HepG2 (cell line): Measurements from ENCODE around the gene ABHD15. TPM values are rescaled to one million over a fixed set of nuclear protein-coding genes. Genes with fewer than 3 reads are reported as not detected.

Experiments
- CBX2 ChIP-seq, 2 experiments: fragments of 200-600 bp in 1 of 2; sonication (generic); formaldehyde crosslinking in 1 of 2; IDR thresholded peaks; 2 replicates each; pipeline versions ENCODE4 v1.7.0 to v1.8.1; 2018 to 2022; ENCODE audit warnings: low read depth in 2 of 2, low read length in 1 of 2, mild to moderate bottlenecking in 1 of 2, missing genetic modification reagents in 1 of 2
- CHD4 ChIP-seq: fragments of 200-600 bp; sonication (generic); IDR thresholded peaks from 2 replicates; pipeline ENCODE4 v1.7.0; 2017; ENCODE audit warnings: mild to moderate bottlenecking, low read length, borderline replicate concordance
- HIVEP1 ChIP-seq: sonication (generic); formaldehyde crosslinking; IDR thresholded peaks from 2 replicates; pipeline ENCODE4 v1.4.0; 2020; ENCODE audit warnings: mild to moderate bottlenecking, missing genetic modification reagents
- HOXA5 ChIP-seq: sonication (generic); formaldehyde crosslinking; IDR thresholded peaks from 2 replicates; pipeline ENCODE4 v1.4.0; 2020; ENCODE audit warnings: missing genetic modification reagents
- KAT8 ChIP-seq: IDR thresholded peaks from 2 replicates; pipeline ENCODE4 v1.6.1; 2016; ENCODE audit warnings: missing genetic modification reagents, missing compliant biosample characterization
- KLF13 ChIP-seq: sonication (generic); formaldehyde crosslinking; IDR thresholded peaks from 2 replicates; pipeline ENCODE4 v1.4.0; 2020; ENCODE audit warnings: mild to moderate bottlenecking, missing genetic modification reagents
- MED8 ChIP-seq: sonication (generic); formaldehyde crosslinking; IDR thresholded peaks from 2 replicates; pipeline ENCODE4 v1.8.1; 2023; ENCODE audit warnings: mild to moderate bottlenecking, missing genetic modification reagents; ENCODE audit not compliant: insufficient replicate concordance
- MXI1 ChIP-seq: IDR thresholded peaks from 3 replicates; pipeline ENCODE4 v1.6.1; 2012; ENCODE audit warnings: low read depth, low read length, inconsistent platforms, borderline replicate concordance
- NCOR1 ChIP-seq: fragments of 200-600 bp; sonication (generic); IDR thresholded peaks from 2 replicates; pipeline ENCODE4 v1.7.0; 2017; ENCODE audit warnings: antibody characterized with exemption, low read length, borderline replicate concordance
- ZFP62 ChIP-seq: sonication (generic); formaldehyde crosslinking; IDR thresholded peaks from 2 replicates; pipeline ENCODE4 v1.4.0; 2020; ENCODE audit warnings: missing genetic modification reagents
- ZNF232 ChIP-seq: sonication (generic); formaldehyde crosslinking; IDR thresholded peaks from 2 replicates; pipeline ENCODE4 v1.4.0; 2020; ENCODE audit warnings: missing genetic modification reagents, borderline replicate concordance
- ZNF235 ChIP-seq: sonication (generic); formaldehyde crosslinking; IDR thresholded peaks from 2 replicates; pipeline ENCODE4 v1.8.1; 2023; ENCODE audit warnings: mild to moderate bottlenecking, missing genetic modification reagents, borderline replicate concordance
- ZNF331 ChIP-seq: sonication (generic); formaldehyde crosslinking; IDR thresholded peaks from 2 replicates; pipeline ENCODE4 v1.4.0; 2020; ENCODE audit warnings: missing genetic modification reagents
- ZNF337 ChIP-seq: sonication (generic); formaldehyde crosslinking; IDR thresholded peaks from 2 replicates; pipeline ENCODE4 v1.5.1; 2020; ENCODE audit warnings: missing genetic modification reagents, low read depth, mild to moderate bottlenecking, borderline replicate concordance
- ZNF34 ChIP-seq: sonication (generic); formaldehyde crosslinking; IDR thresholded peaks from 2 replicates; pipeline ENCODE4 v1.4.0; 2020; ENCODE audit warnings: mild to moderate bottlenecking, missing genetic modification reagents, borderline replicate concordance
- ZNF530 ChIP-seq: sonication (generic); formaldehyde crosslinking; IDR thresholded peaks from 2 replicates; pipeline ENCODE4 v1.5.0; 2020; ENCODE audit warnings: low read depth, mild to moderate bottlenecking, missing genetic modification reagents
- ZNF737 ChIP-seq: sonication (generic); formaldehyde crosslinking; IDR thresholded peaks from 2 replicates; pipeline ENCODE4 v1.5.0; 2020; ENCODE audit warnings: missing genetic modification reagents, mild to moderate bottlenecking, borderline replicate concordance
- ZNF749 ChIP-seq: sonication (generic); formaldehyde crosslinking; IDR thresholded peaks from 2 replicates; pipeline ENCODE4 v1.8.0; 2022; ENCODE audit warnings: mild to moderate bottlenecking, missing genetic modification reagents, moderate library complexity, borderline replicate concordance
- polyA plus RNA-seq, 8 experiments: library from polyadenylated mRNA; depleted of rRNA in 3 of 8; stranded (reverse) in 7 of 8; unstranded in 1 of 8; fragments of >200 nt; fragmentation: Illumina TruSeq in 4 of 8; extraction: Trizol in 4 of 8; gene quantifications; 2 replicates each; pipeline versions ENCODE4 v1.2.1 to v1.2.3, GENCODE V29; 2011 to 2016; ENCODE audit warnings: low read depth in 4 of 8, missing spikeins in 1 of 8, mixed read lengths in 1 of 8; ENCODE audit not compliant: insufficient read depth in 1 of 8
- total RNA-seq, 5 experiments: library from RNA; depleted of rRNA; stranded (reverse); fragments of >200 nt; fragmentation: Illumina TruSeq; extraction: Trizol; gene quantifications; 2 replicates each; pipeline ENCODE4 v1.2.3, GENCODE V29; 2016; ENCODE audit warnings: low read depth in 1 of 5
- TF ChIP-seq, protein P1 (sequence below): sonication (generic); formaldehyde crosslinking; IDR thresholded peaks from 2 replicates; pipeline ENCODE4 v1.4.0; 2020; ENCODE audit warnings: missing genetic modification reagents
- TF ChIP-seq, protein P2 (sequence below): conservative IDR thresholded peaks from 2 replicates; pipeline ENCODE4 v1.6.1; 2018; ENCODE audit warnings: missing genetic modification reagents
- TF ChIP-seq, protein P3 (sequence below): sonication (generic); formaldehyde crosslinking; IDR thresholded peaks from 2 replicates; pipeline ENCODE4 v1.4.0; 2020; ENCODE audit warnings: mild to moderate bottlenecking, missing genetic modification reagents
- TF ChIP-seq, protein P4 (sequence below): sonication (generic); formaldehyde crosslinking; IDR thresholded peaks from 2 replicates; pipeline ENCODE4 v1.8.0; 2022; ENCODE audit warnings: missing genetic modification reagents, mild to moderate bottlenecking, moderate library complexity, borderline replicate concordance

ABHD15 gene
- total and polyA plus RNA-seq, 2 of the 13 experiments (the other 11 are each of a cell fraction or from before 2014, with no cell fraction given), result 2.4 to 7.7 TPM

DNA sequence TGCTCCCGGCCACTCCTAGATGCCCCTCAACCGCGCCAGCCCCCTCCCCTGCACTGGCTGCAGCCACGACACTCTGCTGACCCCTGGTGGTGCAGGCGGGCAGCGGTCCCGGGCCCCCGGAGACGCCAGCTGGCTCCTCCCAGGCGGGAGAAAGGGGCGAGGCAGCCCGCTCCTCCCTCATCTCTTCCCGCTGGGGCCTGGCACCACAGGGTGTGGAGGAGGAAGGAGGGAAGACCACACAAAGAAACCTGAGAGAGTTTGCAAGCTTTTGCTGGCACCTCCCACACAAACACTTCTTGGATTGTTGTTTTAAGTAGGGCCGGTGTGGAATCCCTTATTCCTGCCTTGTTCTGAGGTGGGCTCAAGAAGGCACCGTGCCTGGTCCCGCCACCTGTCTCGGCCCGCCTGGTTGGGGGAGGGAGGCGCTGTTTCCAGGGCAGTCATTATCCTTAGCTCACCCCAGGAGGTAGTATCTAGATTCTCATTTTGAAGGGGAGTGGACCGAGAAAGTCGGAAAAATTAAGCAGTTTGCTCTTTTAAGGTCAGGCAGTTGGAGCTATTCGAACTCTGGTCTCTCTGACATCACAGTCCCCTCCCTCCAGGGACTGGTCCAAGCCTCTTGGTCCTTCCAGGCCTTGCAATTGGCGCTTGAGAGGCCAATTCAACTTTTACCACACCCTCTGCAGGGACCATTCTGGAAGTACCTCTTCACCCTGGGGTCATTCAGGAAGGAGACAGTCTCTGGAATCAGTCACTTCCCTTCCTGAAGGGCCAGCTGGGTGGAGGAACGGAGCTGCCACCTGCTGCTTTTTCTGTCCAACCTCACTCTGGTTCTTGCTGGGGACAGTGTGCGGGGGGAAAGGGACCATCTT is 25.1 kb upstream of the ABHD15 start (continued):
- TF ChIP-seq ZNF232 (CRISPR knock-in tag) (0 out of 2 replicates have a peak, but pooled peaks have one; percentile 20), ZNF749 (CRISPR knock-in tag) (no peak), ZNF737 (no peak), ZNF235 (no peak; the same call in 1 of the 2 replicates), MXI1 (peak; percentile 77; the same call in 2 of the 3 replicates), ZFP62 (CRISPR knock-in tag) (no peak), MED8 (CRISPR knock-in tag) (no peak), ZNF331 (CRISPR knock-in tag) (peak; percentile 38; the same call in 1 of the 2 replicates), ZNF337 (no peak), ZNF34 (no peak), KAT8 (CRISPR knock-in tag) (0 out of 2 replicates have a peak, but pooled peaks have one; percentile 49), CBX2 (IDR thresholded peaks at IDR 0.05; ENCODE audit: low read depth, low read length) (no peak), CBX2 (CRISPR knock-in tag; IDR thresholded peaks at IDR 0.05; ENCODE audit: low read depth) (no peak), NCOR1 (no peak), HOXA5 (CRISPR knock-in tag) (peak; percentile 59; the same call in 1 of the 2 replicates), CHD4 (no peak), ZNF530 (CRISPR knock-in tag) (no peak), HIVEP1 (CRISPR knock-in tag) (peak; percentile 35), KLF13 (CRISPR knock-in tag) (no peak)
- TF ChIP-seq, protein P1, sequence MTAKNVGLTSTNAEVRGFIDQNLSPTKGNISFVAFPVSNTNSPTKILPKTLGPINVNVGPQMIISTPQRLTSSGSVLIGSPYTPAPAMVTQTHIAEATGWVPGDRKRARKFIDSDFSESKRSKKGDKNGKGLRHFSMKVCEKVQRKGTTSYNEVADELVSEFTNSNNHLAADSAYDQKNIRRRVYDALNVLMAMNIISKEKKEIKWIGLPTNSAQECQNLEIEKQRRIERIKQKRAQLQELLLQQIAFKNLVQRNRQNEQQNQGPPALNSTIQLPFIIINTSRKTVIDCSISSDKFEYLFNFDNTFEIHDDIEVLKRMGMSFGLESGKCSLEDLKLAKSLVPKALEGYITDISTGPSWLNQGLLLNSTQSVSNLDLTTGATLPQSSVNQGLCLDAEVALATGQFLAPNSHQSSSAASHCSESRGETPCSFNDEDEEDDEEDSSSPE (CRISPR knock-in tag), result peak; percentile 62; the same call in 1 of the 2 replicates
- TF ChIP-seq, protein P2, sequence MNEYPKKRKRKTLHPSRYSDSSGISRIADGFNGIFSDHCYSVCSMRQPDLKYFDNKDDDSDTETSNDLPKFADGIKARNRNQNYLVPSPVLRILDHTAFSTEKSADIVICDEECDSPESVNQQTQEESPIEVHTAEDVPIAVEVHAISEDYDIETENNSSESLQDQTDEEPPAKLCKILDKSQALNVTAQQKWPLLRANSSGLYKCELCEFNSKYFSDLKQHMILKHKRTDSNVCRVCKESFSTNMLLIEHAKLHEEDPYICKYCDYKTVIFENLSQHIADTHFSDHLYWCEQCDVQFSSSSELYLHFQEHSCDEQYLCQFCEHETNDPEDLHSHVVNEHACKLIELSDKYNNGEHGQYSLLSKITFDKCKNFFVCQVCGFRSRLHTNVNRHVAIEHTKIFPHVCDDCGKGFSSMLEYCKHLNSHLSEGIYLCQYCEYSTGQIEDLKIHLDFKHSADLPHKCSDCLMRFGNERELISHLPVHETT (CRISPR knock-in tag), result 0 out of 2 replicates have a peak, but pooled peaks have one; percentile 16
- TF ChIP-seq, protein P3, sequence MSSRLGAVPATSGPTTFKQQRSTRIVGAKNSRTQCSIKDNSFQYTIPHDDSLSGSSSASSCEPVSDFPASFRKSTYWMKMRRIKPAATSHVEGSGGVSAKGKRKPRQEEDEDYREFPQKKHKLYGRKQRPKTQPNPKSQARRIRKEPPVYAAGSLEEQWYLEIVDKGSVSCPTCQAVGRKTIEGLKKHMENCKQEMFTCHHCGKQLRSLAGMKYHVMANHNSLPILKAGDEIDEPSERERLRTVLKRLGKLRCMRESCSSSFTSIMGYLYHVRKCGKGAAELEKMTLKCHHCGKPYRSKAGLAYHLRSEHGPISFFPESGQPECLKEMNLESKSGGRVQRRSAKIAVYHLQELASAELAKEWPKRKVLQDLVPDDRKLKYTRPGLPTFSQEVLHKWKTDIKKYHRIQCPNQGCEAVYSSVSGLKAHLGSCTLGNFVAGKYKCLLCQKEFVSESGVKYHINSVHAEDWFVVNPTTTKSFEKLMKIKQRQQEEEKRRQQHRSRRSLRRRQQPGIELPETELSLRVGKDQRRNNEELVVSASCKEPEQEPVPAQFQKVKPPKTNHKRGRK (CRISPR knock-in tag), result no peak
- TF ChIP-seq, protein P4, sequence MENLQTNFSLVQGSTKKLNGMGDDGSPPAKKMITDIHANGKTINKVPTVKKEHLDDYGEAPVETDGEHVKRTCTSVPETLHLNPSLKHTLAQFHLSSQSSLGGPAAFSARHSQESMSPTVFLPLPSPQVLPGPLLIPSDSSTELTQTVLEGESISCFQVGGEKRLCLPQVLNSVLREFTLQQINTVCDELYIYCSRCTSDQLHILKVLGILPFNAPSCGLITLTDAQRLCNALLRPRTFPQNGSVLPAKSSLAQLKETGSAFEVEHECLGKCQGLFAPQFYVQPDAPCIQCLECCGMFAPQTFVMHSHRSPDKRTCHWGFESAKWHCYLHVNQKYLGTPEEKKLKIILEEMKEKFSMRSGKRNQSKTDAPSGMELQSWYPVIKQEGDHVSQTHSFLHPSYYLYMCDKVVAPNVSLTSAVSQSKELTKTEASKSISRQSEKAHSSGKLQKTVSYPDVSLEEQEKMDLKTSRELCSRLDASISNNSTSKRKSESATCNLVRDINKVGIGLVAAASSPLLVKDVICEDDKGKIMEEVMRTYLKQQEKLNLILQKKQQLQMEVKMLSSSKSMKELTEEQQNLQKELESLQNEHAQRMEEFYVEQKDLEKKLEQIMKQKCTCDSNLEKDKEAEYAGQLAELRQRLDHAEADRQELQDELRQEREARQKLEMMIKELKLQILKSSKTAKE (CRISPR knock-in tag), result 0 out of 2 replicates have a peak, but pooled peaks have one; percentile 21
